Measurements from ENCODE around the gene NSUN4. TPM values are rescaled to one million over a fixed set of nuclear protein-coding genes. Genes with fewer than 3 reads are reported as not detected.
"Not testable (repeated sequence)": the region's sequence is repeated elsewhere in the genome, so short reads cannot be mapped to it uniquely, and the experiment has no call there.

Gene NSUN4
- total RNA-seq, 1 experiment from 2014 or later, result 30.7 TPM

DNA sequence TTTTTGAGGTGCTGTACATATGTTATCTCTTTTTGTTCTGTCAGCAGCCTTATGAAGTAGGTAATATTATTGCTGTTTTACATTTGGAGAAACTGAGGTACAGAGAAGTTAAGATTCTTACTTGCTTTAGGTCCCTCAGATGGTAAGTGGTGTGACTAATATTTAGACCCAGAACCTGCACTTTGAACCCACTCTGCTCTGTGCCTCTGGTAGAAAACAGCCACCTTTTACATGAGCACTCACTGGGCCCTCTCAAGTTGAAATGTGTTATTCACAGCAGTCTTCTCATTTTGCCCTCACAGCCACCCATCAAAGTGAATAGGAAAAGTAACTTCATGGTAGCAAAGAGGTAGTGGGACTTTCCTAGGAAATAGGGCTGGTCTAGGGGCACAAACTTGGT lies 4.7 kb downstream of the NSUN4 start:
- POLR2A ChIA-PET (ENCODE audit: low non-redundant PET), result no interaction called here
- Histone ChIP-seq H3K9me3 (ENCODE audit: low read depth, low read length, poor library complexity, severe bottlenecking) (no peaks in the 10 kb centered on the region), H3K27ac (ENCODE audit: low read depth, low read length, poor library complexity, severe bottlenecking) (no peak overlapping the region), H3K4me1 (ENCODE audit: insufficient read depth, low read length, poor library complexity, severe bottlenecking) (no peaks in the 10 kb centered on the region), H3K27me3 (replicated peaks; ENCODE audit: insufficient read depth, low read depth, low read length, poor library complexity) (no peaks in the 10 kb centered on the region), H3K36me3 (ENCODE audit: insufficient read depth, low read length, poor library complexity, severe bottlenecking) (peaks cover 50% of the 10 kb centered on the region), H3K4me3 (ENCODE audit: low read depth, low read length, poor library complexity, severe bottlenecking) (no peak overlapping the region)
- intact Hi-C loops (cut with micrococcal nuclease; ENCODE audit: unreplicated experiment), result no loop called here
- no peak for DNase-seq (ENCODE audit: low spot score)
- CTCF ChIA-PET, result no interaction called here
- no TSS peak for BruUV-seq (replicated peaks)
- TF ChIP-seq, protein P1, sequence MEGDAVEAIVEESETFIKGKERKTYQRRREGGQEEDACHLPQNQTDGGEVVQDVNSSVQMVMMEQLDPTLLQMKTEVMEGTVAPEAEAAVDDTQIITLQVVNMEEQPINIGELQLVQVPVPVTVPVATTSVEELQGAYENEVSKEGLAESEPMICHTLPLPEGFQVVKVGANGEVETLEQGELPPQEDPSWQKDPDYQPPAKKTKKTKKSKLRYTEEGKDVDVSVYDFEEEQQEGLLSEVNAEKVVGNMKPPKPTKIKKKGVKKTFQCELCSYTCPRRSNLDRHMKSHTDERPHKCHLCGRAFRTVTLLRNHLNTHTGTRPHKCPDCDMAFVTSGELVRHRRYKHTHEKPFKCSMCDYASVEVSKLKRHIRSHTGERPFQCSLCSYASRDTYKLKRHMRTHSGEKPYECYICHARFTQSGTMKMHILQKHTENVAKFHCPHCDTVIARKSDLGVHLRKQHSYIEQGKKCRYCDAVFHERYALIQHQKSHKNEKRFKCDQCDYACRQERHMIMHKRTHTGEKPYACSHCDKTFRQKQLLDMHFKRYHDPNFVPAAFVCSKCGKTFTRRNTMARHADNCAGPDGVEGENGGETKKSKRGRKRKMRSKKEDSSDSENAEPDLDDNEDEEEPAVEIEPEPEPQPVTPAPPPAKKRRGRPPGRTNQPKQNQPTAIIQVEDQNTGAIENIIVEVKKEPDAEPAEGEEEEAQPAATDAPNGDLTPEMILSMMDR (conservative IDR thresholded peaks at IDR 0.05; ENCODE audit: low read depth, low read length), result no peak
- TF ChIP-seq EZH2 (IDR thresholded peaks at IDR 0.05; ENCODE audit: borderline replicate concordance, low read depth, low read length, poor library complexity, severe bottlenecking), result no peak

DNA sequence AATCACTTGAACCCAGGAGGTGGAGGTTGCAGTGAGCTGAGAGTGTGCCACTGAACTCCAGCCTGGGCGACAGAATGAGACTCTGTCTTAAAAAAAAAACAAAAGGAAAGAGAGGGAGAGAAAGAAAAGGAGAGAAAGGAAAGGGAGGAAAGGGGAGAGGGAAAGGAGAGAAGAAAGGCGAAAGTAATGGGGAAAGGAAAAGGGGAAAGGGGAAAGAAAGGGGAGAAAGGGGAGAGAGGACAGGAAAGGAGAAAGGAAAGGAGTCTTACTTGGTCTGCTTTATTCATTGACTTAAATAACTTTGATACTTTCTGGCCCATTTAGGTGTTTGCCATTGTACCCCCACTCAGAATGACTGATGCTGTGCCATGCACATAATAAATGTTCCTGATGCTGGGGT lies 11.8 kb downstream of the NSUN4 start:
- no peak overlapping the region for H3K27ac ChIP-seq (ENCODE audit: low read depth, low read length, poor library complexity, severe bottlenecking)
- no peaks in the 10 kb centered on the region for H3K4me1 ChIP-seq (ENCODE audit: insufficient read depth, low read length, poor library complexity, severe bottlenecking)
- BruUV-seq (replicated peaks), result no TSS peak
- no peaks in the 10 kb centered on the region for H3K9me3 ChIP-seq (ENCODE audit: low read depth, low read length, poor library complexity, severe bottlenecking)
- TF ChIP-seq, protein P1 (conservative IDR thresholded peaks at IDR 0.05; ENCODE audit: low read depth, low read length), result no peak
- no peak for TF ChIP-seq EZH2 (IDR thresholded peaks at IDR 0.05; ENCODE audit: borderline replicate concordance, low read depth, low read length, poor library complexity, severe bottlenecking)
- no peak overlapping the region for H3K4me3 ChIP-seq (ENCODE audit: low read depth, low read length, poor library complexity, severe bottlenecking)
- DNase-seq (ENCODE audit: low spot score), result no peak
- intact Hi-C loops (cut with micrococcal nuclease; ENCODE audit: unreplicated experiment), result no loop called here
- POLR2A ChIA-PET (ENCODE audit: low non-redundant PET), result no interaction called here
- CTCF ChIA-PET, result no interaction called here
- H3K36me3 ChIP-seq (ENCODE audit: insufficient read depth, low read length, poor library complexity, severe bottlenecking), result peaks cover 67% of the 10 kb centered on the region
- no peaks in the 10 kb centered on the region for H3K27me3 ChIP-seq (replicated peaks; ENCODE audit: insufficient read depth, low read depth, low read length, poor library complexity)

DNA sequence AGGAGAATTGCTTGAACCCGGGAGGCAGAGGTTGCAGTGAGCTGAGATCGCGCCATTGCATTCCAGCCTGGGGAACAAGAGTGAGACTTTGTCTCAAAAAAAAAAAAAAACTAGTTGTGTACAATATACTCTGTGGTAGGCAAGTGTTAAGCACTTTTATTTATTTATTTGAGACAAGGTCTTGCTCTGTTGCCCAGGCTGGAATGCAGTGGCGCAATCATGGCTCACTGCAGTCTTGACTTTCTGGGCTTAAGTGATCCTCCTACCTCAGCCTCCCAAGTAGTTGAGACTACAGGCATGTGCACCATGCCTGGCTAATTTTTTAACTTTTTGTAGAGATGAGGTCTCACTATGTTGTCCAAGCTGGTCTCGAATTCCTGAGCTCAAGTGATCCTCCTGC lies 15.3 kb downstream of the NSUN4 start:
- DNase-seq (ENCODE audit: low spot score); BruUV-seq (replicated peaks); H3K9me3 ChIP-seq (ENCODE audit: low read depth, low read length, poor library complexity, severe bottlenecking); H3K27me3 ChIP-seq (replicated peaks; ENCODE audit: insufficient read depth, low read depth, low read length, poor library complexity); POLR2A ChIA-PET (ENCODE audit: low non-redundant PET); intact Hi-C loops (cut with micrococcal nuclease; ENCODE audit: unreplicated experiment); H3K4me3 ChIP-seq (ENCODE audit: low read depth, low read length, poor library complexity, severe bottlenecking); CTCF ChIA-PET; H3K27ac ChIP-seq (ENCODE audit: low read depth, low read length, poor library complexity, severe bottlenecking); H3K4me1 ChIP-seq (ENCODE audit: insufficient read depth, low read length, poor library complexity, severe bottlenecking): not testable (repeated sequence)
- H3K36me3 ChIP-seq (ENCODE audit: insufficient read depth, low read length, poor library complexity, severe bottlenecking), result peaks cover 57% of the 10 kb centered on the region

DNA sequence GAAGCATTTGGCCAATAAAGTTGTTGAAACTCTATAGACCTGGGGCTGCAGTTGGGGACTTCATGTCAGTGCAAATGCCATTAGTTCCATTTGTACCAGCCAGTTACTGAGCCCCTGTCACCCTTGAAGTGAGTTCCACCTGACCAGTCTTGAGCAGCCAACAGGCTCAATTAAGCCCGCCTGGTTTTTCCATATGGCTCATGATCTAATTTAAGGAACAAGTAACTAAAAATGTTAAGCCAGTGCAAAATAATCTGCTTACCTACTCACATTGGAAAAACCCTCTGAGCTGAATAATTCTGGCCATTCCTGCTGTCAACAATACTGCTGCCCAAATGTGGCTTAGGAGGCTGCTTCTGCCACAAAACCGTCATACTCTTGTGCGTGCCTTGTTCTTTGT lies 21.6 kb downstream of the NSUN4 start:
- H3K27me3 ChIP-seq (replicated peaks; ENCODE audit: insufficient read depth, low read depth, low read length, poor library complexity), result no peaks in the 10 kb centered on the region
- peaks cover 49% of the 10 kb centered on the region for H3K36me3 ChIP-seq (ENCODE audit: insufficient read depth, low read length, poor library complexity, severe bottlenecking)
- ChIA-PET CTCF (no interaction called here), POLR2A (ENCODE audit: low non-redundant PET) (no interaction called here)
- no peak for DNase-seq (ENCODE audit: low spot score)
- intact Hi-C loops (cut with micrococcal nuclease; ENCODE audit: unreplicated experiment), result no loop called here
- H3K4me3 ChIP-seq (ENCODE audit: low read depth, low read length, poor library complexity, severe bottlenecking), result no peak overlapping the region
- H3K27ac ChIP-seq (ENCODE audit: low read depth, low read length, poor library complexity, severe bottlenecking), result no peak overlapping the region
- no peak for TF ChIP-seq EZH2 (IDR thresholded peaks at IDR 0.05; ENCODE audit: borderline replicate concordance, low read depth, low read length, poor library complexity, severe bottlenecking)
- TF ChIP-seq, protein P1 (conservative IDR thresholded peaks at IDR 0.05; ENCODE audit: low read depth, low read length), result no peak
- H3K4me1 ChIP-seq (ENCODE audit: insufficient read depth, low read length, poor library complexity, severe bottlenecking), result no peaks in the 10 kb centered on the region
- no TSS peak for BruUV-seq (replicated peaks)
- no peaks in the 10 kb centered on the region for H3K9me3 ChIP-seq (ENCODE audit: low read depth, low read length, poor library complexity, severe bottlenecking)

All from A673 (cell line).